B cell (primary cell): ENCODE data around the gene RBM27.
"Not testable (repeated sequence)": the region's sequence is repeated elsewhere in the genome, so short reads cannot be mapped to it uniquely, and the experiment has no call there.

Experiments
- EZH2 ChIP-seq: IDR thresholded peaks from 2 replicates; pipeline ENCODE4 v1.6.1; 2012; ENCODE audit warnings: borderline replicate concordance, low read depth, mild to moderate bottlenecking, moderate library complexity, low read length; ENCODE audit not compliant: insufficient read depth, poor library complexity, severe bottlenecking
- TF ChIP-seq, protein P1 (sequence below): fragments of 200-600 bp; IDR thresholded peaks from one replicate; pipeline ENCODE4 v1.8.0; 2022; ENCODE audit warnings: antibody characterized with exemption, mild to moderate bottlenecking

DNA sequence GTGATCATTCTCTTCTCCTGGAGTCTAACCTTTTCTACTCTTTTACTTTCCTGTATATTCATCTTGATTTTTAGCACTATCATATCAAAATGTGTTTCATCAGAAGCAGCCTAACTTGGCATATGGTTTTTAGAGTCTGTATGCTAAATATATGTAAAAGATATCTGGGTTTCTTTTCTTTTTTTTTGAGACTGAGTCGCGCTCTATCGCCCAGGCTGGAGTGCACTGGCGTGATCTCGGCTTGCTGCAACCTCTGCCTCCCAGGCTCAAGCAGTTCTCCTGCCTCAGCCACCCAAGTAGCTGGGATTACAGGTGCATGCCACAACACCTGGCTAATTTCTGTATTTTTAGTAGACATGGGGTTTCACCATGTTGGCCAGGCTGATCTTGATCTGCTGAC, 11.5 kb downstream of the RBM27 start:
- TF ChIP-seq, protein P1, sequence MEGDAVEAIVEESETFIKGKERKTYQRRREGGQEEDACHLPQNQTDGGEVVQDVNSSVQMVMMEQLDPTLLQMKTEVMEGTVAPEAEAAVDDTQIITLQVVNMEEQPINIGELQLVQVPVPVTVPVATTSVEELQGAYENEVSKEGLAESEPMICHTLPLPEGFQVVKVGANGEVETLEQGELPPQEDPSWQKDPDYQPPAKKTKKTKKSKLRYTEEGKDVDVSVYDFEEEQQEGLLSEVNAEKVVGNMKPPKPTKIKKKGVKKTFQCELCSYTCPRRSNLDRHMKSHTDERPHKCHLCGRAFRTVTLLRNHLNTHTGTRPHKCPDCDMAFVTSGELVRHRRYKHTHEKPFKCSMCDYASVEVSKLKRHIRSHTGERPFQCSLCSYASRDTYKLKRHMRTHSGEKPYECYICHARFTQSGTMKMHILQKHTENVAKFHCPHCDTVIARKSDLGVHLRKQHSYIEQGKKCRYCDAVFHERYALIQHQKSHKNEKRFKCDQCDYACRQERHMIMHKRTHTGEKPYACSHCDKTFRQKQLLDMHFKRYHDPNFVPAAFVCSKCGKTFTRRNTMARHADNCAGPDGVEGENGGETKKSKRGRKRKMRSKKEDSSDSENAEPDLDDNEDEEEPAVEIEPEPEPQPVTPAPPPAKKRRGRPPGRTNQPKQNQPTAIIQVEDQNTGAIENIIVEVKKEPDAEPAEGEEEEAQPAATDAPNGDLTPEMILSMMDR, result not testable (repeated sequence)
- TF ChIP-seq EZH2, result not testable (repeated sequence)
